Epithelial cell of umbilical artery (primary cell): ENCODE results near the gene C3orf52. TPM values are rescaled to one million over a fixed set of nuclear protein-coding genes. Genes with fewer than 3 reads are reported as not detected.

Experiments
- total RNA-seq: library from RNA; depleted of rRNA; stranded (reverse); fragments of >200 nt; gene quantifications from 2 replicates; pipeline ENCODE4 v1.2.3, GENCODE V29; 2014

C3orf52 gene, protein sequence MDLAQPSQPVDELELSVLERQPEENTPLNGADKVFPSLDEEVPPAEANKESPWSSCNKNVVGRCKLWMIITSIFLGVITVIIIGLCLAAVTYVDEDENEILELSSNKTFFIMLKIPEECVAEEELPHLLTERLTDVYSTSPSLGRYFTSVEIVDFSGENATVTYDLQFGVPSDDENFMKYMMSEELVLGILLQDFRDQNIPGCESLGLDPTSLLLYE
- total RNA-seq, result 4.2 and 4.6 TPM in 2 replicates

DNA sequence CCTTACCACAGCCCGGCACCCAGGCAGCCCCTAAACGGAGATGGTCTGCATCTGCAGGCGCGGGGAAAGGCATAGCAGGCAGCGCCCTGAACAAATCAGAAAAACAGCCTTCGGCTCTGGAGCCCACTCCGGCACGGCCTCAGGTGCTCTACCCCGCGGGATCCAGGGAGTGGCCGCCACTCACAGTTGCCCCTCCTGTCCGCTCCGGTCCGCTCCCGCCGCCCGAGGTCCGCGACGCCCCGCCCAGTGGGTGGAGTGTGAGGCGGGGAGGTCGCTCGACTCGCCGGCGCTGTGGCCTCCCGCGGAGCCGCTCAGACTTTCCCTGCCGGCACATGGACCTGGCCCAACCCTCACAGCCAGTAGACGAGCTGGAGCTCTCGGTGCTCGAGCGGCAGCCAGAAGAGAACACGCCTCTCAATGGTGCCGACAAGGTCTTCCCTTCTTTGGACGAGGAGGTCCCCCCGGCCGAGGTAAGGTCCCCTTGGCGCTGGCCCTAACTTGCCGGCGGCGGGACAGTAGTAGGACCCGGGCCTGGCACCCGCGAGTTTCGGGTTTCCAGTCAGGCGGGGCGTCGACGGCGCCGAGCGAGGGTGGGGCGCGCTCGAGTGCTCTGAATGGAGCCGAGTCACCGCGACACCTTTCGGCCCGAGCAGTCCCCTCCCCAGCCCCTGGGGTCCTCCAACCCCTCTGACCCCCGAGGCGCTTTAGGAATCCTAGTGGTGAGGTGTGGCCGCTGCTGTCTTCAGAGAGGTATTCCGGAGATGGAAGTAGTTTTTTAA, at the start of gene C3orf52:
TSS of gene C3orf52 (plus strand) at position 314 of the 779 bp plus-strand sequence. CDS start at position 333, 19 bp downstream.

DNA sequence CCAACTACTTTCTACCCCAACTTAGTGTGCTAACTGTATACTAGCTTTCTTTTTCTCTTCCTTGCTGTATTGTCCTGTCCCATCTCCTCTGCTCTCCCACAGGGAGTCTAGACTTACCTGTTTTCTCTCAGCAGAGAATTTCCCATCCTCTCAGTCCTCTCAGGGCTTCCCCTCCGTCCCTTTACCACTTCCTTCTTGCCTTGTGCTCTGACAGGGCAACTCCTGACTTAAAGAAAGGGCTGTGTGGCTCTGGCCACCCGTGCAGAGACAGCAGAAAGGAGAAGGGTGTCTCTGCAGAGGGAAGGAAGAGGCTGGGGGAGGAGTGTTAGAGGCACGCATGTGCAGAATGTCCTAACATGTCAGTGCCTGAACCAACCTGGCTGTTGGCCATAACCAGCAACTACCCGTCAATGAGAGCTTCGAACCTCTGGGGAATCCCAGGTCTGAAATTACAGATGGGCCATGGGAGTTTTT, 46.8 kb downstream of the C3orf52 start, which contains the start of gene GCSAM:
TSS of gene GCSAM (minus strand) at position 274 of the 474 bp plus-strand sequence. CDS start at position 146, 128 bp downstream.

Other genes starting within 250 kb of the C3orf52 start
- 56.8 and 139 TPM in 2 replicates for gene PHLDB2, start 227.1 kb upstream of the C3orf52 start, total RNA-seq
- gene ABHD10, start 107.4 kb upstream of the C3orf52 start, total RNA-seq, result 31.5 and 54.3 TPM in 2 replicates
- gene TAGLN3, start 87.5 kb upstream of the C3orf52 start, total RNA-seq, result not detected in 2 replicates
- gene TMPRSS7, start 51.7 kb upstream of the C3orf52 start, total RNA-seq, result not detected in 2 replicates
- not detected in 2 replicates for gene GCSAM, start 46.9 kb downstream of the C3orf52 start, total RNA-seq
- not detected in 2 replicates for gene SLC9C1, start 207.8 kb downstream of the C3orf52 start, total RNA-seq
- gene CD200, start 246.8 kb downstream of the C3orf52 start, total RNA-seq, result 0.30 and 1.6 TPM in 2 replicates